Stimulated activated CD4-positive, alpha-beta T cell treated with anti-CD3 and anti-CD28 coated beads, Interleukin-1b, Interleukin-23, amount 100 ng/mL, for 48 hours (primary cell): ENCODE measurements around the gene SLC12A8.

Experiments
- DNase-seq: peaks from one replicate; pipeline ENCODE4 v3.0.0-alpha.2; 2020

The SLC12A8 gene

GRCh38 chr3:125213364-125213755, 812 bp upstream of the SLC12A8 start:
- DNase-seq, result no peak

- DNase-seq, result no peak
These were observed 448 bp downstream of the SLC12A8 start for GRCh38 chr3:125212091-125212508.

- DNase-seq, result no peak
These were observed 941 bp downstream of the SLC12A8 start for GRCh38 chr3:125211523-125212090.

- no peak for DNase-seq
These were observed 4.5 kb downstream of the SLC12A8 start for GRCh38 chr3:125207949-125208568.

GRCh38 chr3:125207507-125207906, 5.0 kb downstream of the SLC12A8 start:
- no peak for DNase-seq

- no peak for DNase-seq
These were observed 5.6 kb downstream of the SLC12A8 start for GRCh38 chr3:125206934-125207333.

- no peak for DNase-seq
These were observed 8.8 kb downstream of the SLC12A8 start for GRCh38 chr3:125203731-125204130.

- DNase-seq, result no peak
These were observed 10.4 kb downstream of the SLC12A8 start for GRCh38 chr3:125202197-125202596.

GRCh38 chr3:125200731-125201139, 11.8 kb downstream of the SLC12A8 start:
- no peak for DNase-seq

- DNase-seq, result no peak
These were observed 17.5 kb downstream of the SLC12A8 start for GRCh38 chr3:125194849-125195601.

- DNase-seq, result no peak
These were observed 18.3 kb downstream of the SLC12A8 start for GRCh38 chr3:125194061-125194848.

- DNase-seq, result no peak
These were observed 20.1 kb downstream of the SLC12A8 start for GRCh38 chr3:125192190-125193035.

- no peak for DNase-seq
These were observed 20.8 kb downstream of the SLC12A8 start for GRCh38 chr3:125191730-125192129.

- DNase-seq, result no peak
These were observed 21.3 kb downstream of the SLC12A8 start for GRCh38 chr3:125191256-125191655.

- no peak for DNase-seq
These were observed 21.8 kb downstream of the SLC12A8 start for GRCh38 chr3:125190786-125191185.

GRCh38 chr3:125189378-125190165, 23.0 kb downstream of the SLC12A8 start:
- no peak for DNase-seq

- DNase-seq, result no peak
These were observed 23.6 kb downstream of the SLC12A8 start for GRCh38 chr3:125188955-125189354.

GRCh38 chr3:125187599-125187910, 25.0 kb downstream of the SLC12A8 start:
- no peak for DNase-seq

- DNase-seq, result no peak
These were observed 25.5 kb downstream of the SLC12A8 start for GRCh38 chr3:125186800-125187598.

GRCh38 chr3:125186261-125186787, 26.2 kb downstream of the SLC12A8 start:
- DNase-seq, result no peak

- DNase-seq, result no peak
These were observed 26.7 kb downstream of the SLC12A8 start for GRCh38 chr3:125185805-125186204.
